Fibroblast of lung (primary cell): ENCODE measurements around the gene KLK5. TPM values are rescaled to one million over a fixed set of nuclear protein-coding genes. Genes with fewer than 3 reads are reported as not detected.

Experiments
- DNase-seq, 2 donors: peaks; one replicate each; pipeline versions ENCODE4 v3.0.0 to v3.0.0-alpha.2; 2010; ENCODE audit warnings: low read depth in 2 of 2
- H2AFZ ChIP-seq: 2 replicates; pipeline ENCODE4 v1.5.1; 2012; ENCODE audit warnings: low read length, control low read depth, inconsistent platforms
- H3K27ac ChIP-seq: 2 replicates; pipeline ENCODE4 v1.5.1; 2011; ENCODE audit warnings: low read length, control low read depth; ENCODE audit not compliant: insufficient read depth
- H3K27me3 ChIP-seq: 2 replicates; pipeline ENCODE4 v1.5.1; 2011; ENCODE audit warnings: mild to moderate bottlenecking, low read length; ENCODE audit not compliant: control insufficient read depth, insufficient read depth
- H3K36me3 ChIP-seq: 2 replicates; pipeline ENCODE4 v1.5.1; 2011; ENCODE audit warnings: low read length; ENCODE audit not compliant: control insufficient read depth, insufficient read depth
- H3K4me1 ChIP-seq: 2 replicates; pipeline ENCODE4 v1.5.1; 2011; ENCODE audit warnings: low read length; ENCODE audit not compliant: control insufficient read depth, insufficient read depth; ENCODE audit errors: extremely low read depth
- H3K4me2 ChIP-seq: 2 replicates; pipeline ENCODE4 v1.5.1; 2011; ENCODE audit warnings: low read length, control low read depth; ENCODE audit not compliant: insufficient read depth; ENCODE audit errors: extremely low read depth
- H3K4me3 ChIP-seq, 4 experiments: fragments of 200-600 bp in 1 of 4; sonication (generic) in 1 of 4; replicated peaks in 1 of 4; 2 replicates each; pipeline ENCODE4 v1.5.1; 2011 to 2016; ENCODE audit warnings: low read length in 4 of 4, low read depth in 3 of 4, mild to moderate bottlenecking in 3 of 4, control low read depth in 2 of 4, inconsistent platforms in 1 of 4, mixed read lengths in 1 of 4; ENCODE audit not compliant: insufficient read depth in 1 of 4; ENCODE audit errors: control extremely low read depth in 1 of 4
- H3K79me2 ChIP-seq: 2 replicates; pipeline ENCODE4 v1.5.1; 2012; ENCODE audit warnings: mild to moderate bottlenecking, low read length, inconsistent platforms; ENCODE audit not compliant: control insufficient read depth, insufficient read depth
- H3K9ac ChIP-seq: 2 replicates; pipeline ENCODE4 v1.5.1; 2011; ENCODE audit warnings: mild to moderate bottlenecking, low read length, control low read depth; ENCODE audit not compliant: insufficient read depth
- H3K9me3 ChIP-seq: 2 replicates; pipeline ENCODE4 v1.5.1; 2012; ENCODE audit warnings: low read depth, low read length; ENCODE audit not compliant: control insufficient read depth, insufficient read depth
- H4K20me1 ChIP-seq: 2 replicates; pipeline ENCODE4 v1.5.1; 2011; ENCODE audit warnings: low read length; ENCODE audit not compliant: control insufficient read depth, insufficient read depth; ENCODE audit errors: extremely low read depth
- CTCF ChIP-seq, 2 donors: IDR thresholded peaks in 1 of 2; conservative IDR thresholded peaks in 1 of 2; 1 replicate in 1 of 2; 2 replicates in 1 of 2; pipeline ENCODE4 v1.5.1; 2011 to 2012; ENCODE audit warnings: low read length in 2 of 2, control low read depth in 1 of 2, inconsistent platforms in 1 of 2, low read depth in 1 of 2, mild to moderate bottlenecking in 1 of 2
- EZH2 ChIP-seq: IDR thresholded peaks from 2 replicates; pipeline ENCODE4 v1.5.1; 2012; ENCODE audit warnings: low read length, control low read depth, mild to moderate bottlenecking; ENCODE audit errors: missing control alignments
- polyA plus RNA-seq, 2 donors: library from polyadenylated mRNA; depleted of rRNA in 1 of 2; stranded (reverse) in 1 of 2; unstranded in 1 of 2; fragments of >200 nt; gene quantifications; 2 replicates each; pipeline ENCODE4 v1.2.1, GENCODE V29; 2011 to 2012; ENCODE audit warnings: missing spikeins in 1 of 2
- total RNA-seq: library from RNA; depleted of rRNA; stranded (reverse); fragments of >200 nt; gene quantifications from 2 replicates; pipeline ENCODE4 v1.2.1, GENCODE V29; 2014

Gene KLK5
- total and polyA plus RNA-seq, 2 donors (not counting 1 experiment from before 2014, with no cell fraction given) = 0.10 TPM; not detected in 1

- TF ChIP-seq CTCF (conservative IDR thresholded peaks at IDR 0.05 in 1 of 2, IDR thresholded peaks at IDR 0.05 in 1 of 2; ENCODE audit: low read depth in 1 of 2, low read length in 2 of 2) (no peak), EZH2 (no peak)
- no peak overlapping the region for H2AFZ ChIP-seq
These were observed 10.5 kb upstream of the KLK5 start for GRCh38 chr19:50963381-50963780.

GRCh38 chr19:50962245-50962644 lies 9.4 kb upstream of the KLK5 start:
- Histone ChIP-seq H3K9me3 (no peaks in the 10 kb centered on the region), H2AFZ (no peak overlapping the region), H3K4me1 (no peaks in the 10 kb centered on the region), H3K9ac (no peak overlapping the region), H4K20me1 (no peaks in the 10 kb centered on the region), H3K79me2 (no peaks in the 10 kb centered on the region), H3K4me3 (no peak overlapping the region), H3K36me3 (no peaks in the 10 kb centered on the region), H3K27me3 (no peaks in the 10 kb centered on the region), H3K4me2 (no peak overlapping the region), H3K27ac (no peak overlapping the region)
- TF ChIP-seq EZH2 (no peak), CTCF (conservative IDR thresholded peaks at IDR 0.05 in 1 of 2, IDR thresholded peaks at IDR 0.05 in 1 of 2; ENCODE audit: low read depth in 1 of 2, low read length in 2 of 2) (no peak)
- no peak for DNase-seq

More at GRCh38 chr19:50963381-50963780, 10.5 kb upstream of the KLK5 start:
- H4K20me1 ChIP-seq = no peaks in the 10 kb centered on the region
- H3K27me3 ChIP-seq = no peaks in the 10 kb centered on the region
- H3K27ac ChIP-seq = no peak overlapping the region
- H3K9me3 ChIP-seq = no peaks in the 10 kb centered on the region
- H3K4me3 ChIP-seq = no peak overlapping the region
- no peaks in the 10 kb centered on the region for H3K4me1 ChIP-seq
- no peaks in the 10 kb centered on the region for H3K36me3 ChIP-seq
- H3K79me2 ChIP-seq = no peaks in the 10 kb centered on the region
- no peak for DNase-seq
- H3K9ac ChIP-seq = no peak overlapping the region
- H3K4me2 ChIP-seq = no peak overlapping the region

GRCh38 chr19:50959731-50960500 lies 7.1 kb upstream of the KLK5 start:
- H3K27ac ChIP-seq = no peak overlapping the region
- no peak overlapping the region for H2AFZ ChIP-seq
- H3K79me2 ChIP-seq = no peaks in the 10 kb centered on the region
- no peaks in the 10 kb centered on the region for H3K9me3 ChIP-seq
- no peaks in the 10 kb centered on the region for H4K20me1 ChIP-seq
- H3K27me3 ChIP-seq = no peaks in the 10 kb centered on the region
- H3K4me2 ChIP-seq = no peak overlapping the region
- no peaks in the 10 kb centered on the region for H3K4me1 ChIP-seq
- H3K4me3 ChIP-seq = no peak overlapping the region
- H3K9ac ChIP-seq = no peak overlapping the region
- no peak for DNase-seq
- no peak for TF ChIP-seq CTCF (conservative IDR thresholded peaks at IDR 0.05 in 1 of 2, IDR thresholded peaks at IDR 0.05 in 1 of 2; ENCODE audit: low read depth in 1 of 2, low read length in 2 of 2)
- TF ChIP-seq EZH2 = no peak
- H3K36me3 ChIP-seq = no peaks in the 10 kb centered on the region
